Liver (tissue), 3 donors: Measurements from ENCODE around the gene C1orf216.

Experiments
- EGR1 ChIP-seq, 2 donors: IDR thresholded peaks; 2 replicates each; pipeline ENCODE4 v1.6.1; 2016 to 2018; ENCODE audit warnings: antibody characterized with exemption in 2 of 2, low read depth in 2 of 2
- SP1 ChIP-seq: IDR thresholded peaks from 2 replicates; pipeline ENCODE4 v1.6.1; 2018; ENCODE audit warnings: antibody characterized with exemption, mild to moderate bottlenecking
- TAF1 ChIP-seq: conservative IDR thresholded peaks from 2 replicates; pipeline ENCODE4 v1.6.1; 2016; ENCODE audit warnings: antibody characterized with exemption, mild to moderate bottlenecking
- TF ChIP-seq, protein P1 (sequence below): IDR thresholded peaks from 2 replicates; pipeline ENCODE4 v1.6.1; 2016; ENCODE audit warnings: antibody characterized with exemption
- TF ChIP-seq, protein P2 (sequence below): fragments of 150-350 bp; IDR thresholded peaks from 2 replicates; pipeline ENCODE4 v1.5.1; 2017; ENCODE audit warnings: improper control_type of control experiment, low read depth, low read length; ENCODE audit not compliant: missing input control
- donor health status: healthy.
- donor health status: healthy.

DNA sequence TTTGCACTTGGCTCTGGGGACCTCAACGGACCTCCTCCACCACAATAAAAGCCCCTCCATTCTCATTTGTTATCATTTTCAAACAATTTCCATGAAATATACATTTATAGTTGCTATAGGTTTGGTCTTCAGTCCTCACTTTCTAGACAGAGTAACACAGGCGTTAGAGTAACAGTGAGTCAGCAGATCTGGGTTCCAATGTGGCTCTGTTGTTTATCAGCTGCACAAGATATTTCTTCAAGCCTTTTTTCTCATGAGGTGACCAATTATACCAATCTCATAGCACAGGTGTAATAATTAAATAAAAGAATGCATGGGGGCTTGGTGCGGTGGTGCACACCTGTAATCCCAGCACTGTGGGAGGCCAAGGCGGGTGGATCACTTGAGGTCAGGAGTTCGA, 44.6 kb downstream of the C1orf216 start:
- TF ChIP-seq TAF1 (no peak), EGR1 (IDR thresholded peaks at IDR 0.05; ENCODE audit: low read depth in 2 of 2) (no peak), SP1 (no peak)
- TF ChIP-seq, protein P1, sequence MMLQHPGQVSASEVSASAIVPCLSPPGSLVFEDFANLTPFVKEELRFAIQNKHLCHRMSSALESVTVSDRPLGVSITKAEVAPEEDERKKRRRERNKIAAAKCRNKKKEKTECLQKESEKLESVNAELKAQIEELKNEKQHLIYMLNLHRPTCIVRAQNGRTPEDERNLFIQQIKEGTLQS, result no peak
- TF ChIP-seq, protein P2, sequence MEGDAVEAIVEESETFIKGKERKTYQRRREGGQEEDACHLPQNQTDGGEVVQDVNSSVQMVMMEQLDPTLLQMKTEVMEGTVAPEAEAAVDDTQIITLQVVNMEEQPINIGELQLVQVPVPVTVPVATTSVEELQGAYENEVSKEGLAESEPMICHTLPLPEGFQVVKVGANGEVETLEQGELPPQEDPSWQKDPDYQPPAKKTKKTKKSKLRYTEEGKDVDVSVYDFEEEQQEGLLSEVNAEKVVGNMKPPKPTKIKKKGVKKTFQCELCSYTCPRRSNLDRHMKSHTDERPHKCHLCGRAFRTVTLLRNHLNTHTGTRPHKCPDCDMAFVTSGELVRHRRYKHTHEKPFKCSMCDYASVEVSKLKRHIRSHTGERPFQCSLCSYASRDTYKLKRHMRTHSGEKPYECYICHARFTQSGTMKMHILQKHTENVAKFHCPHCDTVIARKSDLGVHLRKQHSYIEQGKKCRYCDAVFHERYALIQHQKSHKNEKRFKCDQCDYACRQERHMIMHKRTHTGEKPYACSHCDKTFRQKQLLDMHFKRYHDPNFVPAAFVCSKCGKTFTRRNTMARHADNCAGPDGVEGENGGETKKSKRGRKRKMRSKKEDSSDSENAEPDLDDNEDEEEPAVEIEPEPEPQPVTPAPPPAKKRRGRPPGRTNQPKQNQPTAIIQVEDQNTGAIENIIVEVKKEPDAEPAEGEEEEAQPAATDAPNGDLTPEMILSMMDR, result no peak
